SK-N-SH (cell line): ENCODE measurements around the gene JMJD8.

Source experiments
- TCF12 ChIP-seq: IDR thresholded peaks from 2 replicates; pipeline ENCODE4 v1.4.0; 2012
- TF ChIP-seq, protein P1 (sequence below): fragments of 200-600 bp; sonication (generic); IDR thresholded peaks from 2 replicates; pipeline ENCODE4 v1.6.1; 2017; ENCODE audit warnings: antibody characterized with exemption, mild to moderate bottlenecking, moderate library complexity

DNA sequence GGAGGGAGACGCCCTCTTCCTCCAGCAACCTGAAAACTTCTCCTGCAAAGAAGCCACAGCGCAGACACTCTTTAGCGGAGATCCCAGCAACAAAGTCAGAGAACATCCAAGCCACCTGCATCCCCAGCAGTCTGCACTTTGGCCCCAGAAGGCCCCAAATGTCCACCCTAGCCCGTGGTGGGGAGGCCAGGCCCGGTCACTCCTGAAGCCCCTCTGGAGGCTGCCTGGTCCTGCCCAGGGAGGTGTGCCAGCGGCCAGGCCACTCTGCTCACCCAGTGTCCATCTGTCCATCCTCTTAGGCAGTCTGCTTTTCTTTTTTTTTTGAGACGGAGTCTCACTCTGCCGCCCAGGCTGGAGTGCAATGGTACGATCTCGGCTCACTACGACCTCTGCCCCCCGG is 48.2 kb upstream of the JMJD8 start:
- no peak for TF ChIP-seq TCF12
- TF ChIP-seq, protein P1, sequence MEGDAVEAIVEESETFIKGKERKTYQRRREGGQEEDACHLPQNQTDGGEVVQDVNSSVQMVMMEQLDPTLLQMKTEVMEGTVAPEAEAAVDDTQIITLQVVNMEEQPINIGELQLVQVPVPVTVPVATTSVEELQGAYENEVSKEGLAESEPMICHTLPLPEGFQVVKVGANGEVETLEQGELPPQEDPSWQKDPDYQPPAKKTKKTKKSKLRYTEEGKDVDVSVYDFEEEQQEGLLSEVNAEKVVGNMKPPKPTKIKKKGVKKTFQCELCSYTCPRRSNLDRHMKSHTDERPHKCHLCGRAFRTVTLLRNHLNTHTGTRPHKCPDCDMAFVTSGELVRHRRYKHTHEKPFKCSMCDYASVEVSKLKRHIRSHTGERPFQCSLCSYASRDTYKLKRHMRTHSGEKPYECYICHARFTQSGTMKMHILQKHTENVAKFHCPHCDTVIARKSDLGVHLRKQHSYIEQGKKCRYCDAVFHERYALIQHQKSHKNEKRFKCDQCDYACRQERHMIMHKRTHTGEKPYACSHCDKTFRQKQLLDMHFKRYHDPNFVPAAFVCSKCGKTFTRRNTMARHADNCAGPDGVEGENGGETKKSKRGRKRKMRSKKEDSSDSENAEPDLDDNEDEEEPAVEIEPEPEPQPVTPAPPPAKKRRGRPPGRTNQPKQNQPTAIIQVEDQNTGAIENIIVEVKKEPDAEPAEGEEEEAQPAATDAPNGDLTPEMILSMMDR, result no peak
